Measurements from ENCODE around the gene GBX2.

DNA sequence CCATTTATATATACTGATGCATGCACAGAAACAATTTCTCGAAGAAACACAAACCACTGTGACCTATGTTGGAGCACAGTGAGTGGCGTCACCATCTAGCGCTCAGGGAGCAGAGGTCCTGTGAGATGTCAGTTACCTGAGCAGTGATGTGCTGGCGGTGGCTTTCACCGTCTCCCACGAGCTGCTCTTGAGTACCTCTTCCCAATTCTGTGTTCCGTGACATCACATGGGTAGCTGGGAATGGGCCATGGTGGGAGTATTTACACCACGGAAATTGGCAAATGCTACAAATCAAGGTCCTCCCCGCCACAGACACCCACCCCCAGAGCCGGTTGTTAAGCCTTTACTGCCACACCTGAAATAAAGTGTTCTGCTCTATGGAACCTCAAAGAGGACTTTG lies 24.4 kb downstream of the GBX2 start:
- TF ChIP-seq, protein P1, sequence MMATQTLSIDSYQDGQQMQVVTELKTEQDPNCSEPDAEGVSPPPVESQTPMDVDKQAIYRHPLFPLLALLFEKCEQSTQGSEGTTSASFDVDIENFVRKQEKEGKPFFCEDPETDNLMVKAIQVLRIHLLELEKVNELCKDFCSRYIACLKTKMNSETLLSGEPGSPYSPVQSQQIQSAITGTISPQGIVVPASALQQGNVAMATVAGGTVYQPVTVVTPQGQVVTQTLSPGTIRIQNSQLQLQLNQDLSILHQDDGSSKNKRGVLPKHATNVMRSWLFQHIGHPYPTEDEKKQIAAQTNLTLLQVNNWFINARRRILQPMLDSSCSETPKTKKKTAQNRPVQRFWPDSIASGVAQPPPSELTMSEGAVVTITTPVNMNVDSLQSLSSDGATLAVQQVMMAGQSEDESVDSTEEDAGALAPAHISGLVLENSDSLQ (IDR thresholded peaks at IDR 0.05), result no peak
- TF ChIP-seq ELF4 (IDR thresholded peaks at IDR 0.05) (no peak), FOXM1 (IDR thresholded peaks at IDR 0.05; ENCODE audit: borderline replicate concordance) (no peak), SUZ12 (IDR thresholded peaks at IDR 0.05) (no peak), LEF1 (IDR thresholded peaks at IDR 0.05; ENCODE audit: borderline replicate concordance) (no peak), SP1 (IDR thresholded peaks at IDR 0.05) (no peak), ZNF384 (IDR thresholded peaks at IDR 0.05) (no peak), FOXA1 (IDR thresholded peaks at IDR 0.05) (no peak), HDGF (IDR thresholded peaks at IDR 0.05; ENCODE audit: borderline replicate concordance) (no peak), ARNT (IDR thresholded peaks at IDR 0.05) (no peak), FOXK2 (IDR thresholded peaks at IDR 0.05) (no peak), BHLHE40 (IDR thresholded peaks at IDR 0.05; ENCODE audit: borderline replicate concordance) (no peak)

All from HEK293T (cell line).